ENCODE measurements around the gene COPE. TPM values are rescaled to one million over a fixed set of nuclear protein-coding genes. Genes with fewer than 3 reads are reported as not detected.

Gene COPE
- total and polyA plus RNA-seq, 3 donors from 2014 or later: 343 to 692 (median 490) TPM

DNA sequence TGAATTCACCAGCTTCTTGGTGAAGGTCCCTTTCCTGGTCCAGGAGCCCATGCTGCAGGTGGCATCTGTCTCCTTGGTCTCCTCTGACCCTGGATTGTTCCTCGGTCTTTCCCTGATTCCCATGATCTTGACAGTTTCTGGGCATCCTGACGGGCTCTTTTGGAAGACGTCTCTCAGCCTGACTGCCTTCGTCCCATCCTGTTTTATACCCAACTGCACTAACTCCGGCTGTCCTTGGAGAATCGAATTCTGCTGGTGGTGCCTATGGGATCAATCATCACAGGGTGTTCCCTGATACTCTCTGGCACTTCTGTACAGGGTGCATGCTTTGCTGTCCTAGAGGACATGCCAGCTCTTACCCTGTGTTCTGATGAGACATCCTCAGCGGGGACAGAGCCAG, 42.3 kb downstream of the COPE start:
- intact Hi-C loops (cut with DNase I; ENCODE audit: low total_unique reads): no loop called here
- no peak overlapping the region for H3K4me3 ChIP-seq
- H3K4me1 ChIP-seq: peaks cover 2% of the 10 kb centered on the region
- no peak overlapping the region for H3K27ac ChIP-seq
- no peaks in the 10 kb centered on the region for H3K36me3 ChIP-seq (ENCODE audit: low read depth, missing control alignments)
- TF ChIP-seq, protein P1, sequence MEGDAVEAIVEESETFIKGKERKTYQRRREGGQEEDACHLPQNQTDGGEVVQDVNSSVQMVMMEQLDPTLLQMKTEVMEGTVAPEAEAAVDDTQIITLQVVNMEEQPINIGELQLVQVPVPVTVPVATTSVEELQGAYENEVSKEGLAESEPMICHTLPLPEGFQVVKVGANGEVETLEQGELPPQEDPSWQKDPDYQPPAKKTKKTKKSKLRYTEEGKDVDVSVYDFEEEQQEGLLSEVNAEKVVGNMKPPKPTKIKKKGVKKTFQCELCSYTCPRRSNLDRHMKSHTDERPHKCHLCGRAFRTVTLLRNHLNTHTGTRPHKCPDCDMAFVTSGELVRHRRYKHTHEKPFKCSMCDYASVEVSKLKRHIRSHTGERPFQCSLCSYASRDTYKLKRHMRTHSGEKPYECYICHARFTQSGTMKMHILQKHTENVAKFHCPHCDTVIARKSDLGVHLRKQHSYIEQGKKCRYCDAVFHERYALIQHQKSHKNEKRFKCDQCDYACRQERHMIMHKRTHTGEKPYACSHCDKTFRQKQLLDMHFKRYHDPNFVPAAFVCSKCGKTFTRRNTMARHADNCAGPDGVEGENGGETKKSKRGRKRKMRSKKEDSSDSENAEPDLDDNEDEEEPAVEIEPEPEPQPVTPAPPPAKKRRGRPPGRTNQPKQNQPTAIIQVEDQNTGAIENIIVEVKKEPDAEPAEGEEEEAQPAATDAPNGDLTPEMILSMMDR (IDR thresholded peaks at IDR 0.05): no peak
- TF ChIP-seq POLR2A (IDR thresholded peaks at IDR 0.05): no peak
- no peaks in the 10 kb centered on the region for H3K27me3 ChIP-seq
- no peaks in the 10 kb centered on the region for H3K9me3 ChIP-seq
- whole genome bisulfite sequencing, 2 donors: 96 to 97% methylated on average over 7 of the region's 7 CpGs
- DNase-seq: no peak

DNA sequence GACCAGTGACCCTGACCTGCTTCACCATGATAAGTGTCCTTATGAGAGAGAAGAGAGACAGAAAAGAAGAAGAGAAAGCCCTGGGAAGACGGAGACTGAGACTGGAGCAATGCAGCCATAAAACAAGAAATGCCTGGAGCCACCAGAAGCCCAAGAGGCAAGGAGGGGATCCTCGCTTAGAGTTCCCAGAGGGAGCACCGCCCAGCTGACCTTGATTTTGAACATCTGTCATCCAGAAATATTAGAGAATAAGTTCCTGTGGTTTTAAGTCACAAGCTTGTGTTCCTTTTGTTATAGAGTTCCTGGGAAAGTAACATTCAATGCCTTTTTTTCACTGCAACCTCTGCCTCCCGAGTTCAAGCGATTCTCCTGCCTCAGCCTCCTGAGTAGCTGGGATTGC, 43.5 kb downstream of the COPE start:
- 61 to 71% methylated on average over 5 of the region's 5 CpGs for WGBS, 2 donors
- peaks cover 8% of the 10 kb centered on the region for H3K4me1 ChIP-seq
- no peaks in the 10 kb centered on the region for H3K9me3 ChIP-seq
- H3K27ac ChIP-seq: no peak overlapping the region
- TF ChIP-seq, protein P1 (IDR thresholded peaks at IDR 0.05): no peak
- H3K4me3 ChIP-seq: no peak overlapping the region
- no peaks in the 10 kb centered on the region for H3K36me3 ChIP-seq (ENCODE audit: low read depth, missing control alignments)
- no peak for DNase-seq
- intact Hi-C loops (cut with DNase I; ENCODE audit: low total_unique reads): no loop called here
- no peaks in the 10 kb centered on the region for H3K27me3 ChIP-seq

GRCh38 chr19:18871543-18871942, 47.6 kb downstream of the COPE start:
- TF ChIP-seq POLR2A (IDR thresholded peaks at IDR 0.05): no peak
- TF ChIP-seq, protein P1 (IDR thresholded peaks at IDR 0.05): no peak
- Histone ChIP-seq H3K27me3 (no peaks in the 10 kb centered on the region), H3K27ac (no peak overlapping the region), H3K4me3 (no peak overlapping the region), H3K9me3 (no peaks in the 10 kb centered on the region), H3K4me1 (peaks cover 15% of the 10 kb centered on the region), H3K36me3 (ENCODE audit: low read depth, missing control alignments) (no peaks in the 10 kb centered on the region)
- DNase-seq: no peak
- intact Hi-C loops (cut with DNase I; ENCODE audit: low total_unique reads): no loop called here
- WGBS, 2 donors: 66 to 74% methylated on average over 7 of the region's 7 CpGs

DNA sequence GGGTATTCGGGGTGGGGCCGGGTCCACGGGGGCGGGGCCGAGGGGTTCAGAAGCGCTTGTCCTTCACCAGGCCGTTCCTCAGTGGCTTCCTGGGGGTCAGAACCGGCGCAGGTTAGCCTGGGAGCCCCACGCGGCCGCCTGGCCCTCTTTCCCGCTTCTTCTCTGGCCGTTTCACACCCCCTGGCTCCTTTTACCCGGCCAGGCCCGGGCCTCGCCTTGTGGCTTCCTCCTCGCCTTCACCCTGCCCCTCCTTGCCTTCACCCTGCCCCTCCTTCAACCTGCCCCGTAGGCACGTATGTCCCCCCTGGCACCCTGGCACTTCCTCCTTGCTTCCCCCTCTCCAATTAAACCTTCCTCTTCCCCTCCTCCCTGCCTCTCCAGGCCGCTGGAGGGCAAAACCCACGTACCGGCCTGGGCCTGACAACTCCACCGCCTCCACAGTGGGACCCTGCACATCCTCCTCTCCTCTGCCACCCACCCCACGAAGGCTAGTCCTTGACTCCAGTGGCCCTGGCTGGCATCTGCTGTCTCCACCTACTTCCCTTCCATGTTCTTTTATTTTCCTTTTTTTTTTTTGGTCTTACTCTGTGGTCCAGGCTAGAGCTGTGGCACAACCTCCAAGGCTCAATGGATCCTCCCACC, 48.5 kb downstream of the COPE start:
- Histone ChIP-seq H3K36me3 (ENCODE audit: low read depth, missing control alignments) (no peaks in the 10 kb centered on the region), H3K27ac (peak overlapping the region in 1 of 2 donors; percentile 39), H3K9me3 (no peaks in the 10 kb centered on the region), H3K27me3 (no peaks in the 10 kb centered on the region), H3K4me3 (no peak overlapping the region), H3K4me1 (peaks cover 15% of the 10 kb centered on the region)
- intact Hi-C loops (cut with DNase I; ENCODE audit: low total_unique reads): no loop called here
- DNase-seq: no peak
- TF ChIP-seq, protein P1 (IDR thresholded peaks at IDR 0.05): no peak
- no peak for TF ChIP-seq POLR2A (IDR thresholded peaks at IDR 0.05)
- WGBS, 2 donors: 38 to 39% methylated on average over 12 to 25 of the region's 25 CpGs

All from testis (tissue), 3 donors.